ENCODE data around the gene EGLN1.
"Not testable (repeated sequence)": the region's sequence is repeated elsewhere in the genome, so short reads cannot be mapped to it uniquely, and the experiment has no call there.

Gene EGLN1
- 7.8 to 18.0 (median 12.1) reads per million in 4 donors for total RNA-seq

- peak; percentile 67 to 88 (median 69) for DNase-seq
Observed at GRCh38 chr1:231421971-231422797, at the start of gene EGLN1. TSS of gene EGLN1 (minus strand) at chr1:231422287. CDS start at chr1:231421888, 399 bp downstream.

- not testable (repeated sequence) for DNase-seq
Observed at GRCh38 chr1:231471500-231471899, 49.4 kb upstream of the EGLN1 start.

- DNase-seq, result not testable (repeated sequence)
Observed at GRCh38 chr1:231471027-231471426, 48.9 kb upstream of the EGLN1 start.

GRCh38 chr1:231467986-231468385, 45.9 kb upstream of the EGLN1 start:
- DNase-seq, result no peak

- DNase-seq, result peak in 1 of 5 donors; percentile 65
Observed at GRCh38 chr1:231465051-231465450, 43.0 kb upstream of the EGLN1 start.

GRCh38 chr1:231463541-231463940, 41.5 kb upstream of the EGLN1 start:
- no peak for DNase-seq

- peak in 4 of 5 donors; percentile 27 to 91 (median 38) for DNase-seq
Observed at GRCh38 chr1:231460614-231461013, 38.5 kb upstream of the EGLN1 start.

- not testable (repeated sequence) for DNase-seq
Observed at GRCh38 chr1:231459438-231459837, 37.4 kb upstream of the EGLN1 start.

- not testable (repeated sequence) for DNase-seq
Observed at GRCh38 chr1:231457956-231458355, 35.9 kb upstream of the EGLN1 start.

GRCh38 chr1:231454133-231454532, 32.0 kb upstream of the EGLN1 start:
- not testable (repeated sequence) for DNase-seq

- DNase-seq, result no peak
Observed at GRCh38 chr1:231446138-231446537, 24.1 kb upstream of the EGLN1 start.

- no peak for DNase-seq
Observed at GRCh38 chr1:231444059-231444458, 22.0 kb upstream of the EGLN1 start.

GRCh38 chr1:231443363-231443762, 21.3 kb upstream of the EGLN1 start:
- DNase-seq, result no peak

- DNase-seq, result no peak
Observed at GRCh38 chr1:231442735-231443134, 20.6 kb upstream of the EGLN1 start.

GRCh38 chr1:231432996-231433395, 10.9 kb upstream of the EGLN1 start:
- no peak for DNase-seq

- DNase-seq, result no peak
Observed at GRCh38 chr1:231431665-231432415, 9.8 kb upstream of the EGLN1 start.

GRCh38 chr1:231430678-231431352, 8.7 kb upstream of the EGLN1 start:
- DNase-seq, result not testable (repeated sequence)

GRCh38 chr1:231428377-231428776, 6.3 kb upstream of the EGLN1 start:
- DNase-seq, result no peak

GRCh38 chr1:231424950-231425805, 3.1 kb upstream of the EGLN1 start:
- DNase-seq, result no peak

GRCh38 chr1:231423648-231424047, 1.6 kb upstream of the EGLN1 start:
- DNase-seq, result no peak

GRCh38 chr1:231422798-231423309, 767 bp upstream of the EGLN1 start:
- no peak for DNase-seq

- DNase-seq, result peak in 3 of 5 donors; percentile 31 to 52 (median 35)
Observed at GRCh38 chr1:231421546-231421970, 529 bp downstream of the EGLN1 start.

Measured in T-helper 1 cell (primary cell).